ENCODE results near the gene RABGGTA.

DNA sequence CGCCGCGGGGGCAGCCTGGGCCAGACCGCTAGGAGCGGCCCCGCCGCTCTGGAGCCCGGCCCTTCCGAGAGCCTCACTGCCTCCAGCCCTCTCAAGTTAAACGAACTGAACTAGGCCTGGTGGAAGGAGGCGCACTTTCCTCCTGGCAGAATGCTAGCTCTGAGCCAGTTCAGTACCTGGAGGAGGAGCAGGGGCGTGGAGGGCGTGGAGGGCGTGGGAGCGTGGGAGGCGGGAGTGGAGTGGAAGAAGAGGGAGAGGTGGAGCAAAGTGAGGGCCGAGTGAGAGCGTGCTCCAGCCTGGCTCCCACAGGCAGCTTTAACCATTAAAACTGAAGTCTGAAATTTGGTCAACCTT lies 45.2 kb upstream of the RABGGTA start:
- TF ChIP-seq RCOR1 (IDR thresholded peaks at IDR 0.05; ENCODE audit: low read depth, low read length) (no peak), POLR2A (IDR thresholded peaks at IDR 0.05; ENCODE audit: low read length) (no peak)
- TF ChIP-seq, protein P1, sequence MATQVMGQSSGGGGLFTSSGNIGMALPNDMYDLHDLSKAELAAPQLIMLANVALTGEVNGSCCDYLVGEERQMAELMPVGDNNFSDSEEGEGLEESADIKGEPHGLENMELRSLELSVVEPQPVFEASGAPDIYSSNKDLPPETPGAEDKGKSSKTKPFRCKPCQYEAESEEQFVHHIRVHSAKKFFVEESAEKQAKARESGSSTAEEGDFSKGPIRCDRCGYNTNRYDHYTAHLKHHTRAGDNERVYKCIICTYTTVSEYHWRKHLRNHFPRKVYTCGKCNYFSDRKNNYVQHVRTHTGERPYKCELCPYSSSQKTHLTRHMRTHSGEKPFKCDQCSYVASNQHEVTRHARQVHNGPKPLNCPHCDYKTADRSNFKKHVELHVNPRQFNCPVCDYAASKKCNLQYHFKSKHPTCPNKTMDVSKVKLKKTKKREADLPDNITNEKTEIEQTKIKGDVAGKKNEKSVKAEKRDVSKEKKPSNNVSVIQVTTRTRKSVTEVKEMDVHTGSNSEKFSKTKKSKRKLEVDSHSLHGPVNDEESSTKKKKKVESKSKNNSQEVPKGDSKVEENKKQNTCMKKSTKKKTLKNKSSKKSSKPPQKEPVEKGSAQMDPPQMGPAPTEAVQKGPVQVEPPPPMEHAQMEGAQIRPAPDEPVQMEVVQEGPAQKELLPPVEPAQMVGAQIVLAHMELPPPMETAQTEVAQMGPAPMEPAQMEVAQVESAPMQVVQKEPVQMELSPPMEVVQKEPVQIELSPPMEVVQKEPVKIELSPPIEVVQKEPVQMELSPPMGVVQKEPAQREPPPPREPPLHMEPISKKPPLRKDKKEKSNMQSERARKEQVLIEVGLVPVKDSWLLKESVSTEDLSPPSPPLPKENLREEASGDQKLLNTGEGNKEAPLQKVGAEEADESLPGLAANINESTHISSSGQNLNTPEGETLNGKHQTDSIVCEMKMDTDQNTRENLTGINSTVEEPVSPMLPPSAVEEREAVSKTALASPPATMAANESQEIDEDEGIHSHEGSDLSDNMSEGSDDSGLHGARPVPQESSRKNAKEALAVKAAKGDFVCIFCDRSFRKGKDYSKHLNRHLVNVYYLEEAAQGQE (IDR thresholded peaks at IDR 0.05) = no peak
